Panc1 (cell line): ENCODE measurements around the gene C12orf42. TPM values are rescaled to one million over a fixed set of nuclear protein-coding genes. Genes with fewer than 3 reads are reported as not detected.

Experiments used
- ATAC-seq: fragments of 200-7000 bp; cut with Tn5 transposase; 2 replicates; pipeline ENCODE4 v1.9.1; 2020; ENCODE audit warnings: mild to moderate bottlenecking, moderate library complexity
- BruUV-seq: library from RNA; stranded (reverse); fragments of 400-500 nt; replicated peaks from 2 replicates; lab custom pipeline; 2021; lab: Mats Ljungman, UMichigan
- CTCF ChIA-PET: fragments of 300-600 bp; sonication (Branson Sonifier 250); formaldehyde crosslinking; loops from one replicate; lab custom pipeline; 2022; ENCODE audit warnings: antibody characterized with exemption; lab: Charles Lee
- POLR2A ChIA-PET: fragments of 300-600 bp; sonication (Branson Sonifier 250); formaldehyde crosslinking; loops from one replicate; lab custom pipeline; 2022; ENCODE audit warnings: antibody characterized with exemption; lab: Charles Lee
- DNase-seq: peaks from one replicate; pipeline ENCODE4 v3.0.0-alpha.2; 2010; ENCODE audit warnings: low read depth, low spot score
- H3K27ac ChIP-seq: 2 replicates; pipeline ENCODE4 v1.5.1; 2011; ENCODE audit warnings: mild to moderate bottlenecking, low read length, inconsistent platforms
- H3K27me3 ChIP-seq: fragments of 200-500 bp; sonication (Bioruptor generic); 2 replicates; pipeline ENCODE4 v1.6.0; 2014; ENCODE audit warnings: low read length, inconsistent platforms; ENCODE audit not compliant: control insufficient read depth, insufficient read depth
- H3K36me3 ChIP-seq: fragments of 200-500 bp; sonication (Bioruptor generic); 2 replicates; pipeline ENCODE4 v1.5.1; 2014; ENCODE audit warnings: inconsistent platforms, mild to moderate bottlenecking, low read length, moderate library complexity; ENCODE audit not compliant: control insufficient read depth, insufficient read depth
- H3K4me1 ChIP-seq: 2 replicates; pipeline ENCODE4 v1.5.1; 2011; ENCODE audit warnings: inconsistent platforms, mild to moderate bottlenecking, low read length, moderate library complexity; ENCODE audit not compliant: control insufficient read depth, insufficient read depth
- H3K4me3 ChIP-seq, 2 experiments: 2 replicates each; pipeline ENCODE4 v1.5.1; 2011 to 2012; ENCODE audit warnings: low read depth in 2 of 2, low read length in 2 of 2, mild to moderate bottlenecking in 2 of 2, inconsistent platforms in 1 of 2, moderate library complexity in 1 of 2
- H3K9me3 ChIP-seq: fragments of 200-500 bp; sonication (Bioruptor generic); 2 replicates; pipeline ENCODE4 v1.5.1; 2014; ENCODE audit warnings: low read depth, mild to moderate bottlenecking, inconsistent platforms, low read length, moderate library complexity; ENCODE audit not compliant: control insufficient read depth, insufficient read depth
- POLR2AphosphoS5 ChIP-seq: IDR thresholded peaks from 2 replicates; pipeline ENCODE4 v1.6.1; 2012; ENCODE audit warnings: mild to moderate bottlenecking, low read depth, low read length, moderate library complexity
- SIN3A ChIP-seq: IDR thresholded peaks from 2 replicates; pipeline ENCODE4 v1.6.1; 2012; ENCODE audit warnings: low read depth, mild to moderate bottlenecking, low read length, moderate library complexity, borderline replicate concordance; ENCODE audit not compliant: insufficient read depth
- TCF7L2 ChIP-seq: IDR thresholded peaks from 2 replicates; pipeline ENCODE4 v1.6.1; 2011; ENCODE audit warnings: mild to moderate bottlenecking, low read depth, low read length, inconsistent platforms
- in situ Hi-C: cut with HindIII; loops from 2 replicates; pipeline ENCODE4 v1.10.0; 2016; ENCODE audit warnings: low sequenced_read_pairs, low pct_unique_long_range_greater_than_20kb
- intact Hi-C: fragments of 100-400 bp; cut with micrococcal nuclease; formaldehyde crosslinking; loops from one replicate; pipeline ENCODE4 v1.10.0; 2022; ENCODE audit not compliant: unreplicated experiment
- total RNA-seq: library from RNA; stranded (reverse); gene quantifications from one replicate; pipeline ENCODE4 v1.2.1, GENCODE V29; 2021; ENCODE audit not compliant: unreplicated experiment
- TF ChIP-seq, protein P1 (sequence below), 2 experiments: IDR thresholded peaks; 2 replicates each; pipeline ENCODE4 v1.6.1; 2011 to 2012; ENCODE audit warnings: low read depth in 2 of 2, control low read depth in 1 of 2, low read length in 1 of 2, mild to moderate bottlenecking in 1 of 2, moderate library complexity in 1 of 2; ENCODE audit not compliant: insufficient read depth in 1 of 2
- TF ChIP-seq, protein P2 (sequence below): fragments of 450-650 bp; IDR thresholded peaks from 2 replicates; pipeline ENCODE4 v1.5.1; 2017; ENCODE audit warnings: mild to moderate bottlenecking

The C12orf42 gene
- total RNA-seq, 1 experiment from 2014 or later: not detected

DNA sequence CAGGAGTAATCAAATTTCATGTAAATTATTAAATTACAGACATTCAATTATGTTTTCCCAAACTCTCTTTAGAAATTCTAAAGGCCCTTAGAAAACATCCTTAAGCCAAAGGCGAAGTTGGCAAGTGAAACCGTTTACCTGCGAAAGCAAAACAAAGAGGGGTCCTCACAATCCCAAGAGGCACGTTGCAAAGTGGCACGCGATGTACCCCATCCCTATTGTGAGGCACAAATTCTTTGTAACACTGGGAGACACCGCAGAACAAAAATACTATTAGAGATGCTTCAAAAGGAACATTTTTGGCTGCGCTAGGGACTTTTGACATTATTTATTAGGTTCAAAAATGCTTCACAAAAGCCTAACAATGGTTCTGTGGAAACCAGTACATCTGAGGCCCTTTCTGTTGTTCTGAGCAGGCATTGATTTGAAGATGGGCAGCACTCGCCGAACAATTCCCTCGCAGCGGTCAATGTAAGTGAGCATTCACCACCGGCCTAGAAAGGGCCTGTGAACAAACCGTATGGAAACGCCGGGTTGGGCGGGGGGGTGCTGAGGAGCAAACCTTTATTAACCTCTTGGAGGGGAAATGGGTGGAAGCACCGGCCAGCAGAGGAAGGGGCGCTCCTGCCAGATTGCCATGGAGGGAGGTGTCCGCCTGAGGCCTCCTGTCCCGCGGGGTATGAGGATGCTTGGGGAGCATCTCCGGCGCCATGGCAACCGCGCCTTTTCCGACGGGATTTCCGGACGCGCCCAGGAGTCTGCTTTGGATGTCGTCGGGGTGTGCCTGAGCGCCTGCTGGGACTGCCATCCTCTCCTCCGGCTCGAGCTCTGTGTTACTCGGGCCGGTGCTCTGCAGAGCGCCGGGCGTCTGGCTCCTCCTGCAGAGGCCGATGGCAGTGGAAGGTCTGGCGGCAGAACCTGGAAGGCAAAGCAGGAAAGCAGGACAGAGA is 193.9 kb downstream of the C12orf42 start:
- POLR2A ChIA-PET: interaction anchor here (0.7 kb wide), 1 partner anchor 232 kb away, joined by 6 read pairs; no protein-coding TSS in a partner anchor
- DNase-seq (no peak), ATAC-seq (no peak)
- CTCF ChIA-PET: no interaction called here
- H3K27me3 ChIP-seq: no peaks in the 10 kb centered on the region
- no TSS peak for BruUV-seq
- no peaks in the 10 kb centered on the region for H3K9me3 ChIP-seq
- H3K36me3 ChIP-seq: no peaks in the 10 kb centered on the region
- TF ChIP-seq, protein P1, sequence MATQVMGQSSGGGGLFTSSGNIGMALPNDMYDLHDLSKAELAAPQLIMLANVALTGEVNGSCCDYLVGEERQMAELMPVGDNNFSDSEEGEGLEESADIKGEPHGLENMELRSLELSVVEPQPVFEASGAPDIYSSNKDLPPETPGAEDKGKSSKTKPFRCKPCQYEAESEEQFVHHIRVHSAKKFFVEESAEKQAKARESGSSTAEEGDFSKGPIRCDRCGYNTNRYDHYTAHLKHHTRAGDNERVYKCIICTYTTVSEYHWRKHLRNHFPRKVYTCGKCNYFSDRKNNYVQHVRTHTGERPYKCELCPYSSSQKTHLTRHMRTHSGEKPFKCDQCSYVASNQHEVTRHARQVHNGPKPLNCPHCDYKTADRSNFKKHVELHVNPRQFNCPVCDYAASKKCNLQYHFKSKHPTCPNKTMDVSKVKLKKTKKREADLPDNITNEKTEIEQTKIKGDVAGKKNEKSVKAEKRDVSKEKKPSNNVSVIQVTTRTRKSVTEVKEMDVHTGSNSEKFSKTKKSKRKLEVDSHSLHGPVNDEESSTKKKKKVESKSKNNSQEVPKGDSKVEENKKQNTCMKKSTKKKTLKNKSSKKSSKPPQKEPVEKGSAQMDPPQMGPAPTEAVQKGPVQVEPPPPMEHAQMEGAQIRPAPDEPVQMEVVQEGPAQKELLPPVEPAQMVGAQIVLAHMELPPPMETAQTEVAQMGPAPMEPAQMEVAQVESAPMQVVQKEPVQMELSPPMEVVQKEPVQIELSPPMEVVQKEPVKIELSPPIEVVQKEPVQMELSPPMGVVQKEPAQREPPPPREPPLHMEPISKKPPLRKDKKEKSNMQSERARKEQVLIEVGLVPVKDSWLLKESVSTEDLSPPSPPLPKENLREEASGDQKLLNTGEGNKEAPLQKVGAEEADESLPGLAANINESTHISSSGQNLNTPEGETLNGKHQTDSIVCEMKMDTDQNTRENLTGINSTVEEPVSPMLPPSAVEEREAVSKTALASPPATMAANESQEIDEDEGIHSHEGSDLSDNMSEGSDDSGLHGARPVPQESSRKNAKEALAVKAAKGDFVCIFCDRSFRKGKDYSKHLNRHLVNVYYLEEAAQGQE (IDR thresholded peaks at IDR 0.05; ENCODE audit: insufficient read depth in 1 of 2, low read depth in 2 of 2, low read length in 1 of 2): no peak
- TF ChIP-seq POLR2AphosphoS5: no peak
- no peak for TF ChIP-seq TCF7L2
- TF ChIP-seq, protein P2, sequence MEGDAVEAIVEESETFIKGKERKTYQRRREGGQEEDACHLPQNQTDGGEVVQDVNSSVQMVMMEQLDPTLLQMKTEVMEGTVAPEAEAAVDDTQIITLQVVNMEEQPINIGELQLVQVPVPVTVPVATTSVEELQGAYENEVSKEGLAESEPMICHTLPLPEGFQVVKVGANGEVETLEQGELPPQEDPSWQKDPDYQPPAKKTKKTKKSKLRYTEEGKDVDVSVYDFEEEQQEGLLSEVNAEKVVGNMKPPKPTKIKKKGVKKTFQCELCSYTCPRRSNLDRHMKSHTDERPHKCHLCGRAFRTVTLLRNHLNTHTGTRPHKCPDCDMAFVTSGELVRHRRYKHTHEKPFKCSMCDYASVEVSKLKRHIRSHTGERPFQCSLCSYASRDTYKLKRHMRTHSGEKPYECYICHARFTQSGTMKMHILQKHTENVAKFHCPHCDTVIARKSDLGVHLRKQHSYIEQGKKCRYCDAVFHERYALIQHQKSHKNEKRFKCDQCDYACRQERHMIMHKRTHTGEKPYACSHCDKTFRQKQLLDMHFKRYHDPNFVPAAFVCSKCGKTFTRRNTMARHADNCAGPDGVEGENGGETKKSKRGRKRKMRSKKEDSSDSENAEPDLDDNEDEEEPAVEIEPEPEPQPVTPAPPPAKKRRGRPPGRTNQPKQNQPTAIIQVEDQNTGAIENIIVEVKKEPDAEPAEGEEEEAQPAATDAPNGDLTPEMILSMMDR: no peak
- no peak for TF ChIP-seq SIN3A
- no peak overlapping the region for H3K27ac ChIP-seq
- no peak overlapping the region for H3K4me3 ChIP-seq
- in situ Hi-C loops (no loop called here), intact Hi-C loops (no loop called here)
- no peaks in the 10 kb centered on the region for H3K4me1 ChIP-seq

DNA sequence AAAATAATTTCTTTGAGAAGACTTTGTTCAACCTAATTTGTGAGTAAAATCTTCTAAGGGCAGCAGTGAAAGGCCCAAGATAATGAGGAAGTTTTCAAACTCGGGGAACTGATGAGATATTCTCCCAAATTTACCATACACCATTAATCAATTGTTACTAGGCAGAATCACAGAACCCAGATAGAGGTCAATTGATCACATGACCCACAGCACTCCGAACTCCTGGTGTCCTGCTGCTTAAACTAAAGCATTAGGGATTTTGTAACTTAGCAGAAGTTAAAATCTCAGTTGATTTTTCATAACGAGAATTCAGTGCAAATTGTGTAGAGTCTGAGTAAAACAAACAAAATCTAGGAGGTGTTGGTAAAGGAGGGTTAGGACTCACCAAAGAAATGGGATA is 207.8 kb downstream of the C12orf42 start:
- Histone ChIP-seq H3K4me3 (no peak overlapping the region), H3K36me3 (no peaks in the 10 kb centered on the region), H3K9me3 (no peaks in the 10 kb centered on the region), H3K4me1 (no peaks in the 10 kb centered on the region), H3K27ac (no peak overlapping the region), H3K27me3 (no peaks in the 10 kb centered on the region)
- BruUV-seq: no TSS peak
- intact Hi-C loops: no loop called here
- ATAC-seq (no peak), DNase-seq (no peak)
- CTCF ChIA-PET: no interaction called here
- TF ChIP-seq TCF7L2 (no peak), SIN3A (no peak), POLR2AphosphoS5 (no peak)
- TF ChIP-seq, protein P1 (IDR thresholded peaks at IDR 0.05; ENCODE audit: insufficient read depth in 1 of 2, low read depth in 2 of 2, low read length in 1 of 2): no peak
- TF ChIP-seq, protein P2: no peak
- in situ Hi-C loops: no loop called here
- POLR2A ChIA-PET: no interaction called here
